Measurements from ENCODE around the gene TUBB4B.

TUBB4B gene

DNA sequence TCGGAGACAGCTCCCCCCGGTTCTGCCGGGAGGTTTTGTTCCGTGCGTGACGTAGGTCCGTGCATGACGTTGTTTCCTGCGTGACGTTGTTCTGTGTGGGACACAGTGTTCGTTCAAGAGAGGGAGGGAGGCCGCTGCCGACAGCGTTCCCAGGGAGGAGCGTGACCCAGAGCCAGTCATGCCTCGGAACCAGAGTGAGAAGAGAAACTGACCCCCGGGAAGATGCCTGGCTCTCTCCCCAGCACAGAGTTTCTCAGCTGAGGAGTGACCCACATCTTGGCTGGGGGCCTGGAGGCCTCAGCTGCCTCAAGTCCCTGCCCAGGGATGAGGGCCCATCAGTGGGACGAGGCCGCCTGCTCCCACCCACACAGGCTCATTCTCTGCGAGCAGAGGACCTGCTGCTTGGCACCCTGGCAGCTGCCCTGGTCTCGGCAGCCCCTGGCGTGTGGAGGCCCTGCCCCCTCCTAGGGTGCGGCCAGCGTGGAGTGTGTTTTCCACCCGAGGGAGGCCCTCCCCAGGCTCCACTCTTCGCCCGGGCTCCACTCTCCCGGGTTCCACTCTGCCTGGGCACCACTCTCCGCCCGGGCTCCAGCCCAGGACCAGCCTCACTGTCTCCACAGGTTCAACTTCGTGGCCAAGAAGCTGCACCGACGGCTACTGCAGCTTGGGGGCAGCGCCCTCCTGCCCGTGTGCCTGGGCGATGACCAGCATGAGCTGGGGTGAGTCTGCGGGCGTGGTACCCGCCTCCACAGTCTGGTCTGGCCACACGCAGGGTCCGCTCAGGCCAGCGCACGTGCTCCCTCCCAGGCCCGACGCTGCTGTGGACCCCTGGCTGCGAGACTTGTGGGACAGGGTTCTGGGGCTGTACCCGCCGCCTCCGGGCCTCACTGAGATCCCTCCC, 27.7 kb upstream of the TUBB4B start:
- DNase-seq = peak; percentile 90

DNA sequence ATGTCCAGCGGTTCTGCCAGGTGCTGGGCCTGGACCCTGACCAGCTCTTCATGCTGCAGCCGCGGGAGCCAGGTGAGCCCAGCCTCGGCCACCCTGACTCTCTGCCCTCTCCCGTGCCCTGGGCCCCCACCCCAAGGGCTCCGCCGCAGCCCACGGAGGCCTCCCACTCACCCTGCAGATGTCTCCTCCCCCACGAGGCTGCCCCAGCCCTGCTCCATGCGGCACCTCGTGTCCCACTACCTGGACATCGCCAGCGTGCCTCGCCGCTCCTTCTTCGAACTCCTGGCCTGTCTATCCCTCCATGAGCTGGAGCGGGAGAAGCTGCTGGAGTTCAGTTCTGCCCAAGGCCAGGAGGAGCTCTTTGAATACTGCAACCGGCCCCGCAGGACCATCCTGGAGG, 26.5 kb upstream of the TUBB4B start:
- DNase-seq = no peak

- DNase-seq = peak; percentile 28
Observed at GRCh38 chr9:137215196-137215986, 25.7 kb upstream of the TUBB4B start.

DNA sequence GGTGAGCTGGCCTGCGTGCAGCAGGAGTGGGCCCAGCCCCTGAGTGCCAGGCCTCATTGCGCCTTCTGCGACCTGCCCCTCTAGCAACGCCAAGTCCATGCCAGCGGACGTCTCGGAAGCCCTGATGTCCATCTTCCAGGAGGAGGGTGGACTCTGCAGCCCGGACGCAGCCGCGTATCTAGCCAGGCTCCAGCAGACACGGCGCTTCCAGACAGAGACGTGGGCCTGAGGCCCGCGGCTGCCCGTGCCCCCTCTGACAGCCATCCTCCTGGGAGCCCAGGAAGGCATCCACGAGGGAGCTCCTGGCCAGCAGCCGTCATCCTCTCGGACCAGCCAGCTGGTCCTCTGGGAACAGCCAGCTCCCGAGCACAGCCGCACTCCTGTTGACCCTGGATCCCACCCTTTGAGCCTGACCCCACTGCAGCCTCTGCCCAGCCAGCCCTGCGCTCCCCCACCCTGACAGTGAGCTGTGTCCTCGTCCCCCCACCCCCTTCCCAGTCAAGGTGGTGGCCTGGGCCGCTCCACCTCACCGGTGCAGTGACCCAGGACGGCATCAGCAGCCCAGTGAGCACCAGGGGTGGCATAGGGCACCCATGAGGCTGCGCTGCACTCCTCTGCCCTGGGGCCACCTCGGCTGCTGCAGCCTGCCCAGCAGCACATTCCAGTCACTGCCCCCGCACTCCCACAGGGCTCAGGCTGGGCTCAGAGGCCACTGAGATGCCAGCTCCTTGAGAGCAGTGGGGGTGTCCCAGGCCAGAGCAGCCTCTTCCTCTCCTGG, 24.7 kb upstream of the TUBB4B start:
- DNase-seq = no peak

- DNase-seq = peak; percentile 99
Observed at GRCh38 chr9:137217276-137218211, 23.5 kb upstream of the TUBB4B start.

DNA sequence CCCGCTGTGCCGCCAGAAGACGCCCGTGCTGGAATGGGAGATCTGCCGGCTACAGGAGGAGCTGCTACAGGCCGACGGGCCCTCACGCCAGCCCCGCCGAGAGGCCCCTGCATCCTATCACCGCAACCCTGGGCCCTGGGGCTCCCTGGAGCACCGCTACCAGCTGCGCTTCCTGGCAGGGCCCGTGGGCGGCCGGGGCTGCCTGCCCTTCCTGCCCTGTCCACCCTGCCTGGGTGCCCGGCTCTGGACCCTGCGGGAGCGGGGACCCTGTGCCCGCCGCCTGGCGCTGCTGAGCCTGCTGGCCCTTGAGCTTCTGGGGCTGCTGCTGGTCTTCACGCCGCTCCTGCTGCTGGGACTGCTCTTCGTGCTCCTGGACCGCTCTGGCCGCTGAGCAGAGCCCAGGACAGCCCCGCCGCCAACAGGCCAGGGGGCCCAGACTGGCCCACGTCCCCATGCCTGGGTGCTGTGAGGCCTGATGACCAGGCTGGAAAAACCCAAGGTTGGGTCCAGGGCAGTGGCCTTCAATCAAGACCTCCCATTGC, 22.8 kb upstream of the TUBB4B start:
- no peak for DNase-seq

- DNase-seq = no peak
Observed at GRCh38 chr9:137218754-137219271, 22.3 kb upstream of the TUBB4B start.

DNA sequence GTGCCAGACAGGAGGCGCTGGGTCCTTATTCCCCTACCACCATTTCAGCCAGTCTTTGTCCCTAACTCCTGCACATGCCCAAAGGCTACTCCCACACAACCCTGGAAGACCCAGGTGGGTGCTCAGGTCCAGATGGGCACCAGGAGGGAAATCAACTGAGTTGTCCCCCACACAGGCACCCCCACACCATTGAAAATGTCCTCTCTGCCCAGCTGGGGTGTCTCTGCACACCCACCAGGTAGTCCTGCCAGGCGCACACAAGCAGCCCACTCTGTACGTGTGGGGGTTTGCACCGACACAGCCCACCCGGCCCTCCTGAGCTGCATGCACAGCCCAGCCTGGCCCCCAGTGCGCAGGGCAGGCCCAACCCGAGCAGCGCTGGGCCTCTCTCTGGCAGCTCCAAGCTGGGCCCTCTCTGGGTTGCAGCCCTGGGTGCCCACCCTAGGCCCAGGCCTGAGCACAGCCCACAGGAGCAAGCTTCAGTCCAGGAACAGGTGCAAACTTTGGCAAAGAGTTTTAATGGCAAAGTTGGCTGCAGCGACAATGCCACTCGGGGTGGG, 21.2 kb upstream of the TUBB4B start:
- no peak for DNase-seq

DNA sequence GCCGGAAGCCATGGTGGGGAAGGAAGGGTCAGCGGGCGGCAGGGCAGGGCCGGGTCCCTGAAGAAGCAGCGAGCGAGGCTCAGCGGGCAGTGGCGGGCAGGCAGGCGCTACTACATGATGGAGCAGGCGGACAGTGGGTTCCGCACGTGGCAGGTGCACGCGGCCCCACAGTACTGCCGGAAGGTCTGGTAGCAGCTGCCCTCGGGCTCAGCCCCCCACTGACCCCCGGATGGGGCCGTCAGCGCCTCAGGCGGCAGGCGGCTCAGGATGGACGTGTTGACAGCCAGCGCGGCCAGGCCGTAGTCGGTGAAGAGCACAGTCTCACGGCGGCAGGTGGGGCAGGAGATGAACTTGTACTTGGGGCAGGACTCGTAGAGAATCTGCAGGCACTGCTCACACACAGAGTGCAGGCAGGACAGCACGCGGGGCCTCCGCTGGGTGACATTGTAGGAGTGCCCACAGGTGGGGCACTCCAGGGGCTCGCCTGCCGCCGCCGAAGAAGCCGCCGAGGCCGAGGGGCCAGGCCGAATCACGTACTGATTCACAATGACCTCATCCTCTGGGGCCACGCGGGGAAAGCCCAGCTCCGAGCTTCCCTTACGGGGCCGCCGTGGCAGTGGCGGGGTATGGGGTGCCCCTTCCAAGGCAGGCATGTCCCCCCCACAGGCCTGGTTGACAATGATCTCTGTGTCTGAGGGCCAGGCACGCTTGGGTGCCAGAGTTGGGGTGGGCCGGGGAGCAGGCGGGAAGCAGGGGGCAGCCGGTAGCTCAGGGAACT, 20.6 kb upstream of the TUBB4B start:
- DNase-seq = no peak

GRCh38 chr9:137221095-137221505, 20.0 kb upstream of the TUBB4B start:
- no peak for DNase-seq

- no peak for DNase-seq
Observed at GRCh38 chr9:137221506-137222111, 19.5 kb upstream of the TUBB4B start.

DNA sequence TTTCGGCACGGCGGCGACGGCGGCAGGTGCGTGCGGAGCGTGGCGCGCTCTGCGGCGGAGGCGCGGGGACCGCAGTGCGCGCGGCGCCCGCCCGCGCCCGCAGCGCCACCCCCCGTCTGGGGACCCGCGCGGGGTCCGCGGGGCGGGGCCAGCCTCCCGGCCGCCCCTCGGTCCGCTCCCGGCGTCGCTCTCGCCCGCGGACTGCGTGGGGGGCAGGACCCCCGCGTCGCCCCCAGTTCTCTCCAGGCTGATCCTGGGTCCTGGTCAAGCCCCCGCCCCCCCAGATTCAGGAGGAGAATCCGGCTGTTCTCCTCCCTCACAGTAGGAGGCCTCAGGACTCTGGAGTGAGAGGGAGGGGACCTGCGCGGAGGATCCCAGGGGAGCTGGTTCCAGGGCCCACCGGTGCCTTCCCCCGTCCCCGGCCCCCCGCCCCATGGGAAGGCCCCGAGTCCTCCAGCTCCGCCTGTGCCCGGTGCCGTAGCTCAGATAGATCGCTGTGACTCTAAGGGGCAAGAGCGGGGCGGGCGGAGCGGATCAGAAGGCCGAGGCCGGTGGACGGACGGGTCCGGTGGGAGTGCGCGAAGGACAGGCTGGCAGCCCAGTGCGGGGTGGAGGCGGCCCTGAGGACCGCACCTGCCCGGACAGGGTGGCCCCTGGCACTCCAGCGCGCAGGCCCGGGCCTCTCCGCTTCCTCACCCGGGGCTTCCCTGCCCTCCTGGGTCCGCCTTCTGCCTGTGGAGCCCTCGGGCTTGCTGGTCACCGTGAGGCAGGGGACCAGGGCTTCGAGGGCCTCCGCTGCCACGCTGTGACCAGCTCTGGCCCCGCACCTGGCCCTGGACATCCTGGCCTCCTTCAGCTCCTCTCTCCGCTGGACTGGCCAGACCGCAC, 18.7 kb upstream of the TUBB4B start, which contains the start of gene RNF208:
Gene RNF208 (minus strand): TSS at position 51 of the 888 bp plus-strand sequence. CDS start 1,028 bp downstream, outside the sequence.
- DNase-seq = no peak

GRCh38 chr9:137223078-137223970, 17.8 kb upstream of the TUBB4B start:
- DNase-seq = peak; percentile 99

GRCh38 chr9:137224830-137225694, 16.0 kb upstream of the TUBB4B start, which contains the start of gene CYSRT1:
TSS of gene CYSRT1 (plus strand) at chr9:137225174. CDS start at chr9:137225622, 448 bp downstream.
- no peak for DNase-seq

DNA sequence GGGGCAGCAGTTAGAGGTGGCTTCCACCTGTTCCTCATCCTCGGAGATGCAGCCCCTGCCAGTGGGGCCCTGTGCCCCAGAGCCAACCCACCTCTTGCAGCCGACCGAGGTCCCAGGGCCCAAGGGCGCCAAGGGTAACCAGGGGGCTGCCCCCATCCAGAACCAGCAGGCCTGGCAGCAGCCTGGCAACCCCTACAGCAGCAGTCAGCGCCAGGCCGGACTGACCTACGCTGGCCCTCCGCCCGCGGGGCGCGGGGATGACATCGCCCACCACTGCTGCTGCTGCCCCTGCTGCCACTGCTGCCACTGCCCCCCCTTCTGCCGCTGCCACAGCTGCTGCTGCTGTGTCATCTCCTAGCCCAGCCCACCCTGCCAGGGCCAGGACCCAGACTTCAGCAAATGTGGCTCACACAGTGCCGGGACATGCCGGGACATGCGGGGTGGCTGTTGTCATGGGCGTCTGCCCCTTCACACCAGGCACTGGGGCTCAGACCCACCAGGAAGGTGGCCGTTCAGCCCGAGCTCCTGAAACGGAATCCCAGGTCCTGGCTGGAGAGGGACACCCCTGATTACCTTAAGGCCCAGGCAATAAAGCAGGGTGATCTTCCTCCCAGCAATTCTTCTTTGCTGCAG, 15.3 kb upstream of the TUBB4B start:
- no peak for DNase-seq

All from 8988T (cell line).